Adipocyte (in vitro differentiated cells): ENCODE results near the gene FSTL4.

Experiments
- DNase-seq: peaks from one replicate; pipeline ENCODE4 v3.0.0-alpha.2; 2015; ENCODE audit warnings: low read depth
- H3K27me3 ChIP-seq: replicated peaks from 2 replicates; pipeline ENCODE4 v1.7.0; 2013; ENCODE audit warnings: mild to moderate bottlenecking, low read length, moderate library complexity; ENCODE audit not compliant: control insufficient read depth, insufficient read depth
- H3K36me3 ChIP-seq: 2 replicates; pipeline ENCODE4 v1.7.0; 2013; ENCODE audit warnings: low read length, mild to moderate bottlenecking, moderate library complexity; ENCODE audit not compliant: control insufficient read depth, insufficient read depth, severe bottlenecking
- H3K4me1 ChIP-seq: 2 replicates; pipeline ENCODE4 v1.7.0; 2013; ENCODE audit warnings: mild to moderate bottlenecking, low read length, moderate library complexity; ENCODE audit not compliant: control insufficient read depth, insufficient read depth
- H3K4me3 ChIP-seq: 2 replicates; pipeline ENCODE4 v1.7.0; 2013; ENCODE audit warnings: mild to moderate bottlenecking, low read length, moderate library complexity
- H3K9ac ChIP-seq: 2 replicates; pipeline ENCODE4 v1.7.0; 2013; ENCODE audit warnings: mild to moderate bottlenecking, low read length, moderate library complexity
- H3K9me3 ChIP-seq: 2 replicates; pipeline ENCODE4 v1.7.0; 2013; ENCODE audit warnings: mild to moderate bottlenecking, low read length, moderate library complexity; ENCODE audit not compliant: control insufficient read depth

Gene FSTL4

DNA sequence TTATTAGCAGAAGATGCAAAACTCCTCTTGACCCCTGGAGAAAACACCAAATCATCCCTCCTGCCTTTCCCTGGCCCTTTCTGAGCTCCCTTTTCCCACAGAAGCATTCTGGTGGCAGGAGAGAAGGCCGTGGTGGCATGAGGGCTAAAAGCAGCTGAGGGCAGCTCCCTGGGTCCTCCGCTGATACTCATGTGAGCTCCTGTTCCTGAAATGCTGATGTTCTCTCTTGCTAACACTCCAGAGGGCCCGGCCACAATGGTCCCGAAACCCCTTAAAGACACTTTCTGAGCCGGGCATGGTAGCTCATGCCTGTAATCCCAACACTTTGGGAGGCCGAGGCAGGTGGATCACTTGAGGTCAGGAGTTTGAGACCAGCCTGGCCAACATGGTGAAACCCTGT, 377.4 kb downstream of the FSTL4 start:
- no peak overlapping the region for H3K4me3 ChIP-seq
- H3K4me1 ChIP-seq, result no peaks in the 10 kb centered on the region
- no peak for DNase-seq
- no peak overlapping the region for H3K9ac ChIP-seq
- no peaks in the 10 kb centered on the region for H3K36me3 ChIP-seq
- H3K9me3 ChIP-seq, result no peaks in the 10 kb centered on the region
- H3K27me3 ChIP-seq, result peaks cover 30% of the 10 kb centered on the region

DNA sequence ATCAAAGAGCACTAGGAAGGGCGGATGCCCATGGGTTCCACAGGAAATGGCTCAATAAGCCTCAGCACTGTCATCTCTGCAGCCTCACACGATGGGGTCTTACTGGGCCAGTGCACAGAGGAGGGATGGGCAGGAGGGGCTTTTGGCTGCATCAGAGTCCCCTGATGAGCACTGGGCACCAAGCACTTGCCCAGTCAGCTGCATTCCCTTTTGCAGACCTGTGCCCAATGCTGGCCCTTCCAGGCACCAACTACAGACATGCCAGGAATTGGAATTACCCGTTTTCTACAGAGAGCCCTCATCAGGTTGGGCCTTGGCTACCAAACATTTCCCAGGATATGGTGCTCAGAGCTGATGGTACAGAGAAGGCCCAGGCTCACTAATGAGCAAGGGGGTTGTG, 378.1 kb downstream of the FSTL4 start:
- no peaks in the 10 kb centered on the region for H3K9me3 ChIP-seq
- H3K4me1 ChIP-seq, result no peaks in the 10 kb centered on the region
- no peak for DNase-seq
- H3K36me3 ChIP-seq, result no peaks in the 10 kb centered on the region
- no peak overlapping the region for H3K4me3 ChIP-seq
- H3K9ac ChIP-seq, result no peak overlapping the region
- peaks cover 32% of the 10 kb centered on the region for H3K27me3 ChIP-seq

DNA sequence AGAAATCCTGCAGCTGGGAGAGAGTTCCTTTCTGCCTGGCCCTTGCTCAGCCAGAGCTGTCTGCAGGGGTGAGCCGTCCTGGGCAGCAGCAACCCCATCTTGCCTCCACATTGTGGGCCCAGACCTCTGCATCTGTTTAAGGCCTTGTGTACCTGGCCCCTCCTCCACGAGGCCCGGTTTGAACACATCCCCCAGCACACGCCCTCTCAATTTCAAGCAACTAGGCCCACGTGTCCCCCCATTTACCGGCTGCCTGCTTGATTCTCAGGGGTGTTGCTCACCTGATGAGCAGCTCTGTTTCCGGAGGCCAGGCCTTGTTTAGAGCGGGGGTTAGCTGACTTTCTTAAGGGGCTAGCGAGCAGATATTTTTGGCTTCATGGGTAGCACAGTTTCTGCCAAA, 378.7 kb downstream of the FSTL4 start:
- no peak for DNase-seq
- Histone ChIP-seq H3K9me3 (no peaks in the 10 kb centered on the region), H3K4me3 (no peak overlapping the region), H3K4me1 (no peaks in the 10 kb centered on the region), H3K9ac (no peak overlapping the region), H3K27me3 (peaks cover 32% of the 10 kb centered on the region), H3K36me3 (no peaks in the 10 kb centered on the region)

DNA sequence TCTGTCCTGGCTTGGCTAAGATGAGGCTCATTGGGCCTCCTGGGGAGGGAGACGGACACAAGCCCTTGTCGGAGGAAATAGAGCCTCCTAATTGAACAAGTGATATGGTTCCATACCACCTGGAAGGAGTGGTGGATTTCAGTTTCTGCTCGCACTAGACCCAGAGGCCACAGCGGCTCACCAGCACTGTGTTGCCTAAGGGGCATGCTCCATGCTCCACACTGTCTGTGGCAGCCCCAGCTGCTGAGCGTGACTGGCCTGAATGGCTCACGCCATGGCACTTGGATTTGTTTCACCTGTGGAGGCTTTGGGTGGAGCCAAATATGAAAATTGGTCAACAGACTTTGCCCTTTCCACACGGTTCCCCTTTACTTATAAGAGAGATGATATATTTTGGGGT, 379.4 kb downstream of the FSTL4 start:
- Histone ChIP-seq H3K9ac (no peak overlapping the region), H3K27me3 (peaks cover 28% of the 10 kb centered on the region), H3K9me3 (no peaks in the 10 kb centered on the region), H3K36me3 (no peaks in the 10 kb centered on the region), H3K4me3 (no peak overlapping the region), H3K4me1 (no peaks in the 10 kb centered on the region)
- DNase-seq, result no peak

DNA sequence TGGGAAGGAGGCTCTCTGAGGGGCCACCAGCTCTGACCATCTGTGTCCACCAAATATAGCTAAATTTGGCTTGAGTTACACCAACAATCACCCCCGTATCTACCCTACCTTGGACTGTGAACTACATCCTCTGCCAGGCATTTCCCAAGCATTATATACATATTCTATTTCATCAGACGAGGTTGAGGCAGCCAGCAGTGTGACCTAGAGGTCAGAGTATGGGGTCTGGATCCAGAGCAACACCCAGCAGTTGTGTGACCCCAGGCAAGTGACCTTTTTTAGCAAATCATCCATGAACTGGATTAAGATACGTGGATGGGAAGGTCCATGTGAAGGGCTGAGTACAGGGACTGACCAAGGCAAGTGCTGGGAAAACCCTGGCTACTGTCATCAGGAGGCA, 379.9 kb downstream of the FSTL4 start:
- no peak overlapping the region for H3K9ac ChIP-seq
- H3K4me1 ChIP-seq, result no peaks in the 10 kb centered on the region
- H3K4me3 ChIP-seq, result no peak overlapping the region
- DNase-seq, result no peak
- H3K36me3 ChIP-seq, result no peaks in the 10 kb centered on the region
- peaks cover 28% of the 10 kb centered on the region for H3K27me3 ChIP-seq
- H3K9me3 ChIP-seq, result no peaks in the 10 kb centered on the region

DNA sequence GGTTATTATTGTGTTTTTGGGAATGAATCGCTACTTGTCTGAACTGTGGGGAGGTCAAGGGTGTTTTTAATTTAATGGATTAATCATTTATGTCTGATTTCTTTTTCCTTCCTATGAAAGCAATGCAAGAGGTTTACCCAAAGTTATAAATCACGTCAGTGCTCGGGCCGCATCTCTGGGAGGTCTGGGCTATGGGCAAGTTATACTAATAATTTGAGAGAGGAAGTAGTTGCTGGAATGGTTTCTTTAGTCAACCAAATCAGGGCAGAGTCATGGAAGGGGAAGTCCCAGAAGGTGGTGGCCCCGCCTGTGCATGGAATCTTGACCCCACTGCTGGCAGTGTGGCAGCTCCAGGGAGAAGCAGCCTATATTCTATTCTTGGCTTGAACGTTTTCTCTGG, 380.3 kb downstream of the FSTL4 start:
- no peaks in the 10 kb centered on the region for H3K36me3 ChIP-seq
- no peaks in the 10 kb centered on the region for H3K4me1 ChIP-seq
- no peaks in the 10 kb centered on the region for H3K9me3 ChIP-seq
- H3K4me3 ChIP-seq, result no peak overlapping the region
- DNase-seq, result no peak
- H3K27me3 ChIP-seq, result peaks cover 28% of the 10 kb centered on the region
- no peak overlapping the region for H3K9ac ChIP-seq

DNA sequence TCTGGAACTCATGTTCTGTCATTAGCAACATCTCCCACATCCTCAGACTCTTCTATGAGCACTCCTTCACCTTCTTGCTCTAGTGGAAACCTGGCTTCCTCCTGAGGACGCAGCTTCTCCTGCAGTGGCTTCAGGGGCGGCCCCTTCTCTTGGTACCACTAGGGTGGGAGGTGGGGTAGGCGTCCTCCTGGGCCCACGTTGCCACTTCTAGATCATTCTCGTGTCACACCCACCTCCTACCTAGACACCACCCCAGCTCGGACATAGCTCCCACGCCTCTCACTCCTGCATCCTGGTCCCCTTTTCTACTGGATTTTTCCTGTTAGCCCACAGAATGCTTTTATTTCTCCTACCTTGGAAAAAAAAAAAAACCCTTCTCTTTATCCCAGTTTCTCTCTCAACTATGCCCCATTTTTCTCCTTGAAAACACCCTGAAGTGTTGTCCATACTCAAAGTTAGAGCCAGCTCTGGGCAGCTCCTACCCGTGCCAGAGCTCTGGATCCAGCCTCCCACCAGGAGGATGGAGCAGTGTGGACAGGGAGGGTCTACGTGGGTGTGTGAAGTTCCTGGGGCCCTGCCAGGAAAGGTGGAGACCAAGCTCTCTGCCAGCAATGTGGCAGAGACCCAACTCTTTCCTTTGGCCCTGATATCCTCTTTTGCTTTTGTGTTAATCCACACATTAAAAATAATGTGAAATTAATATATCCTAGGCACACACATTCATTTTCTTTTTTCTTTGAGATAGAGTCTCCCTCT, 381.3 kb downstream of the FSTL4 start:
- no peak overlapping the region for H3K9ac ChIP-seq
- H3K4me1 ChIP-seq, result no peaks in the 10 kb centered on the region
- no peaks in the 10 kb centered on the region for H3K9me3 ChIP-seq
- no peak for DNase-seq
- H3K36me3 ChIP-seq, result no peaks in the 10 kb centered on the region
- no peak overlapping the region for H3K4me3 ChIP-seq
- H3K27me3 ChIP-seq, result peaks cover 31% of the 10 kb centered on the region

DNA sequence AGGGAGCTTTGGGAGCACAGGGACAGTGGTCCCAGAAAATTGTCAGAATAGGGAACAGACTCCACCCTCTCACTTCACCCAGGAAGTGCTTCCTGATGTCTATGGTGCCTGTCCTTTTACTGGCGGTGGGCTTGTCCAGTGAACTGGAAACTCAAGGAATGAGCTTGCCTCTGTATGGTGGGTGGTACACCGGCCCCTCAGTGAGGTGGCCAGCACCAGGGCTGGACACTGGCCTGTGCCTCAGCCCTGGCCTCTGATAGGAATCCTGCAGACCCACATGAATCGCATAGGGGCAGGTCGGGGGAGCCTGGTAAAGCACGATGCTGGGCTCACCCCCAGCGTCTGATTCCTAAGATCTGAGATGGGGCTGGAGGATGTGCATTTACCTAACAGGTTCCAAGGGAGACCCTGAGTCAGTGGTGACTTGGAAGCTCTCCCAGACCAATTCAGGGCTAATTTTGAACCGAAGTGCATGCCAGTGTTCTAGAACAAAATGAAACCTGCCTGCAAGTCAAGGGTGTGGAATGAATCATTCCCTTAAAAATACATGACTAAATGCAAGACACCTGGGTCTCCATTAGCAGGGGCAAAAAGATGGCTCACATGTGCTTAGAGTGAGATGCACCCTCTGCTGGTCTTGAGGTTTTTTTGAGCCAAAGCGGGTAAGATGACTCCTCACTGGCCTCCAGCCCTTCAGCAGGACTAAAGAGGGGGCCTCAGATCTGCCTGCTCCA, 382.2 kb downstream of the FSTL4 start:
- Histone ChIP-seq H3K9me3 (no peaks in the 10 kb centered on the region), H3K9ac (no peak overlapping the region), H3K36me3 (no peaks in the 10 kb centered on the region), H3K4me3 (no peak overlapping the region), H3K4me1 (no peaks in the 10 kb centered on the region), H3K27me3 (peaks cover 37% of the 10 kb centered on the region)
- no peak for DNase-seq

DNA sequence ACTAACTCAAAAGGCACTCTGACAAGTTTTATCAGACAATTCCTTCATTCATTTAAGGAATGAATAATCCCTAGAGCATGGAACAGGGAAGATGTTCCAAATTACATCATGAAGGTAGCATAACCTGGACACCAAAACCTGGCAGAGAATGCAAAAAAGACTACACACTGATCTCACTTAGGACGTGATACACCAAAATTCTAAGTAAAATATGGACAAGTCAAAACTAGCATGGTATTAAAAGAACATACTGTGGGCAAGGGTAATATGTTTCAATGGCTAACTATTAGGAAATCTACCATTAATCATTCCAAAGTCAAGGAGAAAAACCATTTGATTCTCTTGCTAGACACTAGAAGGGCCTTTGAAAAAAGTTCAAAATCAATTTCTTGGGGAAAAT, 384.0 kb downstream of the FSTL4 start:
- H3K4me1 ChIP-seq, result no peaks in the 10 kb centered on the region
- H3K4me3 ChIP-seq, result no peak overlapping the region
- no peak for DNase-seq
- no peaks in the 10 kb centered on the region for H3K9me3 ChIP-seq
- peaks cover 47% of the 10 kb centered on the region for H3K27me3 ChIP-seq
- H3K36me3 ChIP-seq, result no peaks in the 10 kb centered on the region
- no peak overlapping the region for H3K9ac ChIP-seq

DNA sequence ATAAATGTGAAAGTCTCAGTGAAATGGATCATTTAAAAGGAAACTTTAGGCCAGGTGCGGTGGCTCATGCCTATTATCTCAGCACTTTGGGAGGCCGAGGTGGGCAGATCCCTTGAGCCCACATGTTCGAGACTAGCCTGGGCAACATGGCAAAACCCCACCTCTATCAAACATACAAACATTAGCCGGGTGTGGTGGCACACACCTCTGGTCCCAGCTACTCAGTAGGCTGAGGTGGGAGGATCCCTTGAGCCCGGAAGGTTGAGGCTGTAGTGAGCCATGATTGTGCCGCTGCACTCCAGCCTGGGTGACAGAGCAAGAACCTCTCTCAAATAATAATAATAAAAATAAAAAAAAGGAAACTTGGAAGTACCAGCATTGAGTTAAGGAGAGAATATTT, 384.4 kb downstream of the FSTL4 start:
- Histone ChIP-seq H3K4me3 (no peak overlapping the region), H3K9ac (no peak overlapping the region), H3K36me3 (no peaks in the 10 kb centered on the region), H3K9me3 (no peaks in the 10 kb centered on the region), H3K27me3 (peaks cover 48% of the 10 kb centered on the region), H3K4me1 (no peaks in the 10 kb centered on the region)
- no peak for DNase-seq

DNA sequence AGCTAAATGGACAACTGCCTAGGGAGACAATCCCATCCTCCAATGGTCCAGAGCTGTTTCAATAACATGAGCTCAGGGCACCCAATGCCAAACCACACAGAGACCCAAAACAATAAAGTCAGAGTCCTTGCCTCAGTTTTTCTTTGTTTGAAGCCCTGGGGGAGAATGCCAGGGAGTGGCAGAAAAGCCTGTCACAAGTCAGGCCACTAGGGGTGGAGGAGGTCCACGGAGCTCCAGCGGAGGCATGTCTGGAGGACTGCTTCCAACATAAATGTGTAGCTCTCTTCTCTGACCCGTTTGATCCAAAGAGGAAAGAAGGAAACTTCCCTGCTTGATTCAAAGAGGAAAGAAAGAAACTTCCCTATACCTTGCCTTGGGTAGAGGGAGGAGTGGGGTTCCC, 385.3 kb downstream of the FSTL4 start:
- H3K9me3 ChIP-seq, result no peaks in the 10 kb centered on the region
- no peaks in the 10 kb centered on the region for H3K36me3 ChIP-seq
- H3K9ac ChIP-seq, result no peak overlapping the region
- H3K27me3 ChIP-seq, result peaks cover 42% of the 10 kb centered on the region
- no peak overlapping the region for H3K4me3 ChIP-seq
- H3K4me1 ChIP-seq, result no peaks in the 10 kb centered on the region
- no peak for DNase-seq
